H9 (cell line): ENCODE results near the gene EPB41L4B. TPM values are rescaled to one million over a fixed set of nuclear protein-coding genes. Genes with fewer than 3 reads are reported as not detected.
A peak's percentile ranks its signal among the peaks of the same experiment; 100 is the strongest.

ENCODE experiments used
- DNase-seq: peaks from one replicate; pipeline ENCODE4 v3.0.0-alpha.2; 2017
- H2AFZ ChIP-seq: one replicate; pipeline ENCODE4 v1.6.1; 2013; ENCODE audit warnings: mild to moderate bottlenecking, low read length, control low read depth, moderate library complexity
- H2AK5ac ChIP-seq: 2 replicates; pipeline ENCODE4 v1.6.1; 2013; ENCODE audit warnings: low read length, control low read depth, mixed read lengths; ENCODE audit not compliant: insufficient read length
- H2BK120ac ChIP-seq: one replicate; pipeline ENCODE4 v1.6.1; 2013; ENCODE audit warnings: low read depth, mild to moderate bottlenecking, low read length, control low read depth, inconsistent platforms; ENCODE audit not compliant: poor library complexity, severe bottlenecking
- H2BK12ac ChIP-seq: 2 replicates; pipeline ENCODE4 v1.6.1; 2013; ENCODE audit warnings: low read length, control low read depth, mixed read lengths, low read depth; ENCODE audit not compliant: insufficient read length
- H2BK15ac ChIP-seq: 2 replicates; pipeline ENCODE4 v1.6.1; 2013; ENCODE audit warnings: low read depth, low read length, control low read depth
- H2BK20ac ChIP-seq: one replicate; pipeline ENCODE4 v1.6.1; 2013; ENCODE audit warnings: low read depth, mild to moderate bottlenecking, low read length, control low read depth, inconsistent platforms; ENCODE audit not compliant: poor library complexity, severe bottlenecking
- H2BK5ac ChIP-seq: 2 replicates; pipeline ENCODE4 v1.6.1; 2013; ENCODE audit warnings: low read length, control low read depth, mixed read lengths; ENCODE audit not compliant: insufficient read length
- H3K14ac ChIP-seq: 2 replicates; pipeline ENCODE4 v1.6.1; 2013; ENCODE audit warnings: low read length, control low read depth; ENCODE audit not compliant: insufficient read depth
- H3K18ac ChIP-seq: 2 replicates; pipeline ENCODE4 v1.6.1; 2013; ENCODE audit warnings: low read depth, mild to moderate bottlenecking, mixed read lengths, low read length, control low read depth; ENCODE audit not compliant: insufficient read length
- H3K23ac ChIP-seq: 2 replicates; pipeline ENCODE4 v1.6.1; 2013; ENCODE audit warnings: low read length, control low read depth, mixed read lengths, low read depth; ENCODE audit not compliant: insufficient read length
- H3K23me2 ChIP-seq: 2 replicates; pipeline ENCODE4 v1.6.1; 2013; ENCODE audit warnings: low read depth, mild to moderate bottlenecking, mixed read lengths, low read length, control low read depth; ENCODE audit not compliant: insufficient read length, poor library complexity, severe bottlenecking
- H3K27ac ChIP-seq: 2 replicates; pipeline ENCODE4 v1.5.1; 2013; ENCODE audit warnings: low read length, control low read depth, mixed read lengths, low read depth; ENCODE audit not compliant: insufficient read length
- H3K27me3 ChIP-seq: 2 replicates; pipeline ENCODE4 v1.6.1; 2013; ENCODE audit warnings: low read length, control low read depth, inconsistent platforms; ENCODE audit not compliant: insufficient read depth
- H3K4ac ChIP-seq: 2 replicates; pipeline ENCODE4 v1.6.1; 2013; ENCODE audit warnings: low read depth, mild to moderate bottlenecking, control low read depth, inconsistent platforms, low read length, moderate library complexity
- H3K4me1 ChIP-seq: 2 replicates; pipeline ENCODE4 v1.6.1; 2013; ENCODE audit warnings: low read length, control low read depth, inconsistent platforms; ENCODE audit not compliant: insufficient read depth
- H3K4me2 ChIP-seq: 2 replicates; pipeline ENCODE4 v1.6.1; 2013; ENCODE audit warnings: low read length, control low read depth, mixed read lengths; ENCODE audit not compliant: insufficient read length, insufficient read depth
- H3K56ac ChIP-seq: 2 replicates; pipeline ENCODE4 v1.6.1; 2013; ENCODE audit warnings: low read depth, mild to moderate bottlenecking, mixed read lengths, low read length, control low read depth; ENCODE audit not compliant: insufficient read length
- H3K79me1 ChIP-seq: 2 replicates; pipeline ENCODE4 v1.6.1; 2013; ENCODE audit warnings: low read depth, mild to moderate bottlenecking, moderate library complexity, low read length, control low read depth, inconsistent platforms; ENCODE audit not compliant: insufficient read depth, poor library complexity, severe bottlenecking
- H3K79me2 ChIP-seq: 2 replicates; pipeline ENCODE4 v1.6.1; 2013; ENCODE audit warnings: low read length, control low read depth, inconsistent platforms; ENCODE audit not compliant: insufficient read depth
- H3K9ac ChIP-seq: 2 replicates; pipeline ENCODE4 v1.6.1; 2013; ENCODE audit warnings: low read length, control low read depth, mixed read lengths; ENCODE audit not compliant: insufficient read length; ENCODE audit errors: extremely low read depth
- H3K9me3 ChIP-seq: one replicate; pipeline ENCODE4 v1.6.1; 2013; ENCODE audit warnings: low read depth, low read length, inconsistent platforms; ENCODE audit not compliant: control insufficient read depth
- H3T11ph ChIP-seq: one replicate; pipeline ENCODE4 v1.6.1; 2013; ENCODE audit warnings: mild to moderate bottlenecking, low read length, control low read depth, inconsistent platforms
- H4K20me1 ChIP-seq: one replicate; pipeline ENCODE4 v1.6.1; 2013; ENCODE audit not compliant: control insufficient read depth, insufficient read length, insufficient read depth
- H4K5ac ChIP-seq: 2 replicates; pipeline ENCODE4 v1.6.1; 2013; ENCODE audit warnings: low read depth, mild to moderate bottlenecking, mixed read lengths, low read length, control low read depth; ENCODE audit not compliant: insufficient read length
- H4K8ac ChIP-seq: replicated peaks from 2 replicates; pipeline ENCODE4 v1.6.1; 2013; ENCODE audit warnings: low read length, control low read depth, mixed read lengths, low read depth; ENCODE audit not compliant: insufficient read length
- H4K91ac ChIP-seq: 2 replicates; pipeline ENCODE4 v1.6.1; 2013; ENCODE audit warnings: low read depth, mild to moderate bottlenecking, moderate library complexity, mixed read lengths, low read length, control low read depth; ENCODE audit not compliant: insufficient read length
- H3K27ac Mint-ChIP-seq, 3 experiments: 2 replicates in 2 of 3; 3 replicates in 1 of 3; pipeline ENCODE4 v1.8.0; 2020 to 2021; ENCODE audit warnings: mixed read lengths in 3 of 3, mild to moderate bottlenecking in 1 of 3, moderate library complexity in 1 of 3
- H3K27me3 Mint-ChIP-seq: 2 replicates; pipeline ENCODE4 v1.8.0; 2021; ENCODE audit warnings: low read depth, mild to moderate bottlenecking, moderate library complexity, mixed read lengths
- H3K36me3 Mint-ChIP-seq, 3 experiments: 2 replicates in 2 of 3; 3 replicates in 1 of 3; pipeline ENCODE4 v1.8.0; 2020 to 2021; ENCODE audit warnings: low read depth in 3 of 3, mixed read lengths in 3 of 3; ENCODE audit not compliant: insufficient read depth in 1 of 3
- H3K4me1 Mint-ChIP-seq, 2 experiments: 2 replicates each; pipeline ENCODE4 v1.8.0; 2020; ENCODE audit warnings: mixed read lengths in 2 of 2
- H3K4me3 Mint-ChIP-seq, 2 experiments: 2 replicates in 1 of 2; 3 replicates in 1 of 2; pipeline ENCODE4 v1.8.0; 2020 to 2021; ENCODE audit warnings: mild to moderate bottlenecking in 2 of 2, mixed read lengths in 2 of 2, moderate library complexity in 1 of 2
- H3K9me3 Mint-ChIP-seq, 2 experiments: 2 replicates in 1 of 2; 3 replicates in 1 of 2; pipeline ENCODE4 v1.8.0; 2020; ENCODE audit warnings: mild to moderate bottlenecking in 2 of 2, mixed read lengths in 2 of 2, moderate library complexity in 1 of 2
- CTCF ChIP-seq: fragments of 200-600 bp; sonication (generic); conservative IDR thresholded peaks from 3 replicates; pipeline ENCODE4 v1.8.0; 2021; ENCODE audit warnings: antibody characterized with exemption, mild to moderate bottlenecking
- WGBS: extraction: QIAGEN DNeasy Blood & Tissue Kit; methylation state at CpG from one replicate; pipeline ENCODE4 v1.1.7; 2013; ENCODE audit warnings: missing lambda C conversion rate, low lambda C conversion rate, mixed read lengths; ENCODE audit not compliant: insufficient read length; ENCODE audit errors: extremely low coverage; 5-methylcytosine and 5-hydroxymethylcytosine counted together
- total RNA-seq: library from RNA; stranded (reverse); gene quantifications from 2 replicates; pipeline ENCODE4 v1.2.1, GENCODE V29; 2021

Gene EPB41L4B
- total RNA-seq, 1 experiment from 2014 or later, result 18.9 TPM

GRCh38 chr9:109315480-109316206 lies 5.2 kb downstream of the EPB41L4B start:
- no CpG with 5 or more reads among the region's 7 CpGs for WGBS
- Histone ChIP-seq H3K23me2 (peaks cover 18% of the 10 kb centered on the region), H2AFZ (no peak overlapping the region), H4K20me1 (no peaks in the 10 kb centered on the region), H3T11ph (no peak overlapping the region), H3K9me3 (no peaks in the 10 kb centered on the region), H3K27me3 (no peaks in the 10 kb centered on the region), H2AK5ac (no peak overlapping the region), H4K91ac (no peak overlapping the region), H3K79me1 (peaks cover 8% of the 10 kb centered on the region), H3K23ac (no peak overlapping the region), H2BK12ac (no peak overlapping the region), H2BK120ac (no peak overlapping the region), H3K18ac (no peak overlapping the region), H3K79me2 (peaks cover 33% of the 10 kb centered on the region; the same call in 1 of the 2 replicates), H3K4me2 (no peak overlapping the region), H3K4me1 (peaks cover 35% of the 10 kb centered on the region), H2BK20ac (no peak overlapping the region), H4K5ac (no peak overlapping the region), H3K27ac (no peak overlapping the region), H3K14ac (no peak overlapping the region), H3K9ac (no peak overlapping the region), H3K4ac (no peak overlapping the region), H2BK5ac (no peak overlapping the region), H3K56ac (no peak overlapping the region), H2BK15ac (no peak overlapping the region), H4K8ac (no peak overlapping the region)
- peaks cover 0 to 2% (median 2%) of the 10 kb centered on the region in 3 experiments; a peak in 3 of 7 replicates for H3K36me3 Mint-ChIP-seq
- peak overlapping the region; percentile 47 to 98 (median 84); a peak in 5 of 7 replicates for H3K27ac Mint-ChIP-seq
- H3K27me3 Mint-ChIP-seq, result no peaks in the 10 kb centered on the region
- DNase-seq, result no peak
- H3K4me1 Mint-ChIP-seq, result peaks cover 77 to 78% of the 10 kb centered on the region in 2 experiments
- peak overlapping the region in 1 of 2 experiments; percentile 31; a peak in 1 of 5 replicates for H3K4me3 Mint-ChIP-seq
- TF ChIP-seq CTCF, result no peak
- H3K9me3 Mint-ChIP-seq, result no peaks in the 10 kb centered on the region
